Stimulated activated CD8-positive, alpha-beta memory T cell treated with anti-CD3 and anti-CD28 coated beads, Interleukin-12 subunit alpha, Interleukin-12 subunit beta, amount 100 ng/mL, for 4 hours (primary cell): ENCODE results near the gene PHF24.
"Not testable (repeated sequence)": the region's sequence is repeated elsewhere in the genome, so short reads cannot be mapped to it uniquely, and the experiment has no call there.

Experiments used
- DNase-seq: peaks from one replicate; pipeline ENCODE4 v3.0.0-alpha.2; 2020; ENCODE audit warnings: low read depth

PHF24 gene

GRCh38 chr9:34997379-34997781, 39.3 kb downstream of the PHF24 start:
- DNase-seq: no peak

GRCh38 chr9:34998266-34998665, 40.2 kb downstream of the PHF24 start:
- DNase-seq: no peak

GRCh38 chr9:34999576-34999975, 41.5 kb downstream of the PHF24 start:
- DNase-seq: no peak

GRCh38 chr9:35000535-35001284, 42.6 kb downstream of the PHF24 start:
- no peak for DNase-seq

GRCh38 chr9:35001285-35001677, 43.2 kb downstream of the PHF24 start:
- no peak for DNase-seq

GRCh38 chr9:35001803-35002502, 43.9 kb downstream of the PHF24 start:
- DNase-seq: no peak

- DNase-seq: no peak
These were observed 44.5 kb downstream of the PHF24 start for GRCh38 chr9:35002623-35003022.

GRCh38 chr9:35004299-35004698, 46.2 kb downstream of the PHF24 start:
- not testable (repeated sequence) for DNase-seq

- no peak for DNase-seq
These were observed 52.4 kb downstream of the PHF24 start for GRCh38 chr9:35010351-35010958.

GRCh38 chr9:35014517-35014916, 56.4 kb downstream of the PHF24 start:
- no peak for DNase-seq

GRCh38 chr9:35023443-35023842, 65.4 kb downstream of the PHF24 start:
- not testable (repeated sequence) for DNase-seq

GRCh38 chr9:35026671-35027070, 68.6 kb downstream of the PHF24 start:
- no peak for DNase-seq

- no peak for DNase-seq
These were observed 69.3 kb downstream of the PHF24 start for GRCh38 chr9:35027374-35027773.

- DNase-seq: no peak
These were observed 69.8 kb downstream of the PHF24 start for GRCh38 chr9:35027860-35028259.

GRCh38 chr9:35028341-35028740, 70.3 kb downstream of the PHF24 start:
- DNase-seq: no peak

GRCh38 chr9:35029241-35029640, 71.2 kb downstream of the PHF24 start:
- no peak for DNase-seq

GRCh38 chr9:35029852-35030251, 71.8 kb downstream of the PHF24 start:
- no peak for DNase-seq
